ENCODE measurements around the gene AP4B1. TPM values are rescaled to one million over a fixed set of nuclear protein-coding genes. Genes with fewer than 3 reads are reported as not detected.

The AP4B1 gene
- total RNA-seq, 1 experiment from 2014 or later = 11.1 TPM

DNA sequence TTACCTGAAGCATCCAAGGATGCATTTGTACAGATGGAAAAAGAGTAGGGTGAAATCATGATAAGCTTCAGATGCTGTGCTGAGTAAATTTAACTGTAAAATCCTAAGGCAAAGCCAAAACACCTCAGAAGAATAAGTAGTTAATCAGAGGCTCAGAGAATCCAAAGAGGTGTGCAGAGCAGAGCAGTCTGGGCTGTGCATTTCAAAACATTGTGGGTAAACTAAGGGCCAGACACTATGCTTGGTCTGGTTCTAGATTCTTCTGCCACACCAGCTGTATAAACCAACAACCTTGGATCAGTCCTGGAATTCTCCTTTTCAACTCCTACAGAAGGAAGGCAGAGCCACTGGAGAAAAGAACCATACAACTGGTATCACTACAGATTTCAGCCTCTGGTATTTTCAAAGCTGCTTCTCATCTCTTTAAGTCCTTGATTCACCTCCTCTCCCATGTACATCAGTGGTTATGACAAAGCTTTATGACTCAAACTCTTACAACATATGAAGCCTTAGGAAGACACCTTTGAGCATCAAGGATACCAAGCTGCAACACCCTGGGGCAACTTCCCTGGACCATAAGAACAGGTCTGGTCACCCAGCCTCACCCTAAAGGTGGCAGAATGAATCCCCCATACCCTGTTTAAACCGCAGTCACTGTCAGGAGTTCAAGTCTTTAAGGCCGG is 12.9 kb upstream of the AP4B1 start:
- DNase-seq (ENCODE audit: low read depth, low spot score) = no peak

GRCh38 chr1:113916974-113917373 is 12.4 kb upstream of the AP4B1 start:
- Histone ChIP-seq H3K27ac (ENCODE audit: low read depth, low read length) (no peak overlapping the region), H3K9me3 (ENCODE audit: control insufficient read depth in 1 of 2, insufficient read depth in 1 of 2, low read depth in 1 of 2, low read length in 2 of 2) (no peaks in the 10 kb centered on the region), H3K27me3 (ENCODE audit: insufficient read depth, low read length) (no peaks in the 10 kb centered on the region), H3K36me3 (ENCODE audit: control insufficient read depth in 1 of 2, insufficient read depth in 2 of 2, low read length in 2 of 2) (peaks cover 1 to 2% of the 10 kb centered on the region in 2 experiments; a peak in 1 of 4 replicates), H2AFZ (ENCODE audit: low read depth, low read length, poor library complexity, severe bottlenecking) (no peak overlapping the region), H3K9me2 (ENCODE audit: insufficient read depth) (no peaks in the 10 kb centered on the region), H3K4me2 (ENCODE audit: low read length) (no peak overlapping the region), H3K4me1 (ENCODE audit: control insufficient read depth in 1 of 2, insufficient read depth in 2 of 2, low read length in 2 of 2) (no peaks in the 10 kb centered on the region), H3K9ac (ENCODE audit: low read length) (no peak overlapping the region), H3K4me3 (replicated peaks in 1 of 2; ENCODE audit: low read depth in 1 of 2, low read length in 2 of 2) (no peak overlapping the region), H3K79me2 (ENCODE audit: insufficient read depth, low read length) (no peaks in the 10 kb centered on the region), H4K20me1 (ENCODE audit: insufficient read depth) (no peaks in the 10 kb centered on the region)
- CTCF ChIA-PET = no interaction called here
- no TSS peak for BruUV-seq (replicated peaks)
- intact Hi-C loops (cut with micrococcal nuclease) = no loop called here
- TF ChIP-seq EGR1 (IDR thresholded peaks at IDR 0.05; ENCODE audit: low read depth) = no peak
- TF ChIP-seq ZNF274 (IDR thresholded peaks at IDR 0.05; ENCODE audit: low read depth, low read length) = no peak
- no peak for TF ChIP-seq REST (IDR thresholded peaks at IDR 0.05; ENCODE audit: low read depth)
- TF ChIP-seq YY1 (IDR thresholded peaks at IDR 0.05; ENCODE audit: extremely low read depth, insufficient replicate concordance, low read depth, low read length) = no peak
- POLR2A ChIA-PET = interaction anchor here (1.9 kb wide), 1 partner anchor 11 kb away, joined by 5 read pairs; no protein-coding TSS in a partner anchor
- DNase-seq (ENCODE audit: low read depth, low spot score) = no peak
- RAD21 ChIA-PET (ENCODE audit: low non-redundant PET in 1 of 2, low total read pairs in 2 of 2, uncharacterized antibody in 2 of 2, unreplicated experiment in 2 of 2) = no interaction called here
- no peak for ATAC-seq

More for the DNA sequence above, 12.9 kb upstream of the AP4B1 start:
- Histone ChIP-seq H2AFZ (ENCODE audit: low read depth, low read length, poor library complexity, severe bottlenecking) (no peak overlapping the region), H3K9ac (ENCODE audit: low read length) (no peak overlapping the region), H3K36me3 (ENCODE audit: control insufficient read depth in 1 of 2, insufficient read depth in 2 of 2, low read length in 2 of 2) (no peaks in the 10 kb centered on the region), H3K4me3 (replicated peaks in 1 of 2; ENCODE audit: low read depth in 1 of 2, low read length in 2 of 2) (no peak overlapping the region), H3K4me1 (ENCODE audit: control insufficient read depth in 1 of 2, insufficient read depth in 2 of 2, low read length in 2 of 2) (no peaks in the 10 kb centered on the region), H4K20me1 (ENCODE audit: insufficient read depth) (no peaks in the 10 kb centered on the region), H3K4me2 (ENCODE audit: low read length) (no peak overlapping the region), H3K9me2 (ENCODE audit: insufficient read depth) (no peaks in the 10 kb centered on the region), H3K27ac (ENCODE audit: low read depth, low read length) (no peak overlapping the region), H3K9me3 (ENCODE audit: control insufficient read depth in 1 of 2, insufficient read depth in 1 of 2, low read depth in 1 of 2, low read length in 2 of 2) (no peaks in the 10 kb centered on the region), H3K27me3 (ENCODE audit: insufficient read depth, low read length) (no peaks in the 10 kb centered on the region), H3K79me2 (ENCODE audit: insufficient read depth, low read length) (no peaks in the 10 kb centered on the region)
- no peak for ATAC-seq
- ChIA-PET RAD21 (ENCODE audit: low non-redundant PET in 1 of 2, low total read pairs in 2 of 2, uncharacterized antibody in 2 of 2, unreplicated experiment in 2 of 2) (no interaction called here), POLR2A (interaction anchor here (1.9 kb wide), 1 partner anchor 11 kb away, joined by 5 read pairs; no protein-coding TSS in a partner anchor), CTCF (no interaction called here)
- TF ChIP-seq ATF3 (IDR thresholded peaks at IDR 0.05) (no peak), JUND (IDR thresholded peaks at IDR 0.05) (no peak), ELF1 (IDR thresholded peaks at IDR 0.05; ENCODE audit: borderline replicate concordance, low read depth) (no peak), CEBPB (IDR thresholded peaks at IDR 0.05; ENCODE audit: low read depth) (no peak), SIN3A (IDR thresholded peaks at IDR 0.05; ENCODE audit: low read depth) (no peak), EZH2 (IDR thresholded peaks at IDR 0.05) (no peak), EGR1 (IDR thresholded peaks at IDR 0.05; ENCODE audit: low read depth) (no peak)
- intact Hi-C loops (cut with micrococcal nuclease) = no loop called here
- no TSS peak for BruUV-seq (replicated peaks)
